ENCODE results near the gene EPB41L2. TPM values are rescaled to one million over a fixed set of nuclear protein-coding genes. Genes with fewer than 3 reads are reported as not detected.

Gene EPB41L2
- total RNA-seq, 1 experiment from 2014 or later: 22.5 TPM

- no peak overlapping the region for H3K27ac Mint-ChIP-seq (ENCODE audit: low read depth, unreplicated experiment)
- DNase-seq (ENCODE audit: unreplicated experiment): no peak
- intact Hi-C loops (cut with micrococcal nuclease): no loop called here
- peaks cover 8% of the 10 kb centered on the region for H3K9me3 Mint-ChIP-seq (ENCODE audit: unreplicated experiment)
- POLR2A ChIA-PET: no interaction called here
- H3K27me3 Mint-ChIP-seq (ENCODE audit: insufficient read depth, unreplicated experiment): no peaks in the 10 kb centered on the region
- no peaks in the 10 kb centered on the region for H3K4me1 Mint-ChIP-seq (ENCODE audit: insufficient read depth, unreplicated experiment)
- BruUV-seq (replicated peaks): no TSS peak
- CTCF ChIA-PET: no interaction called here
- TF ChIP-seq, protein P1, sequence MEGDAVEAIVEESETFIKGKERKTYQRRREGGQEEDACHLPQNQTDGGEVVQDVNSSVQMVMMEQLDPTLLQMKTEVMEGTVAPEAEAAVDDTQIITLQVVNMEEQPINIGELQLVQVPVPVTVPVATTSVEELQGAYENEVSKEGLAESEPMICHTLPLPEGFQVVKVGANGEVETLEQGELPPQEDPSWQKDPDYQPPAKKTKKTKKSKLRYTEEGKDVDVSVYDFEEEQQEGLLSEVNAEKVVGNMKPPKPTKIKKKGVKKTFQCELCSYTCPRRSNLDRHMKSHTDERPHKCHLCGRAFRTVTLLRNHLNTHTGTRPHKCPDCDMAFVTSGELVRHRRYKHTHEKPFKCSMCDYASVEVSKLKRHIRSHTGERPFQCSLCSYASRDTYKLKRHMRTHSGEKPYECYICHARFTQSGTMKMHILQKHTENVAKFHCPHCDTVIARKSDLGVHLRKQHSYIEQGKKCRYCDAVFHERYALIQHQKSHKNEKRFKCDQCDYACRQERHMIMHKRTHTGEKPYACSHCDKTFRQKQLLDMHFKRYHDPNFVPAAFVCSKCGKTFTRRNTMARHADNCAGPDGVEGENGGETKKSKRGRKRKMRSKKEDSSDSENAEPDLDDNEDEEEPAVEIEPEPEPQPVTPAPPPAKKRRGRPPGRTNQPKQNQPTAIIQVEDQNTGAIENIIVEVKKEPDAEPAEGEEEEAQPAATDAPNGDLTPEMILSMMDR (IDR thresholded peaks at IDR 0.05; ENCODE audit: unreplicated experiment): no peak
- H3K4me3 Mint-ChIP-seq (ENCODE audit: unreplicated experiment): no peak overlapping the region
- H3K36me3 Mint-ChIP-seq (ENCODE audit: insufficient read depth, unreplicated experiment): no peaks in the 10 kb centered on the region
Measured at GRCh38 chr6:130982135-130982534, 80.9 kb downstream of the EPB41L2 start.

GRCh38 chr6:130981409-130981808 is 81.6 kb downstream of the EPB41L2 start:
- POLR2A ChIA-PET: no interaction called here
- intact Hi-C loops (cut with micrococcal nuclease): no loop called here
- TF ChIP-seq, protein P1 (IDR thresholded peaks at IDR 0.05; ENCODE audit: unreplicated experiment): no peak
- H3K36me3 Mint-ChIP-seq (ENCODE audit: insufficient read depth, unreplicated experiment): no peaks in the 10 kb centered on the region
- CTCF ChIA-PET: interaction anchor here (0.7 kb wide), 1 partner anchor 844 kb away, joined by 3 read pairs; no protein-coding TSS in a partner anchor
- no peak overlapping the region for H3K27ac Mint-ChIP-seq (ENCODE audit: low read depth, unreplicated experiment)
- no peaks in the 10 kb centered on the region for H3K4me1 Mint-ChIP-seq (ENCODE audit: insufficient read depth, unreplicated experiment)
- no peak overlapping the region for H3K4me3 Mint-ChIP-seq (ENCODE audit: unreplicated experiment)
- peaks cover 8% of the 10 kb centered on the region for H3K9me3 Mint-ChIP-seq (ENCODE audit: unreplicated experiment)
- no peaks in the 10 kb centered on the region for H3K27me3 Mint-ChIP-seq (ENCODE audit: insufficient read depth, unreplicated experiment)
- DNase-seq (ENCODE audit: unreplicated experiment): no peak
- no TSS peak for BruUV-seq (replicated peaks)

GRCh38 chr6:130980310-130981032 is 82.6 kb downstream of the EPB41L2 start:
- TF ChIP-seq, protein P1 (IDR thresholded peaks at IDR 0.05; ENCODE audit: unreplicated experiment): no peak
- Mint-ChIP-seq H3K36me3 (ENCODE audit: insufficient read depth, unreplicated experiment) (no peaks in the 10 kb centered on the region), H3K27ac (ENCODE audit: low read depth, unreplicated experiment) (no peak overlapping the region), H3K4me3 (ENCODE audit: unreplicated experiment) (no peak overlapping the region), H3K4me1 (ENCODE audit: insufficient read depth, unreplicated experiment) (no peaks in the 10 kb centered on the region), H3K27me3 (ENCODE audit: insufficient read depth, unreplicated experiment) (no peaks in the 10 kb centered on the region), H3K9me3 (ENCODE audit: unreplicated experiment) (peaks cover 1% of the 10 kb centered on the region)
- no TSS peak for BruUV-seq (replicated peaks)
- ChIA-PET POLR2A (no interaction called here), CTCF (no interaction called here)
- no peak for DNase-seq (ENCODE audit: unreplicated experiment)
- intact Hi-C loops (cut with micrococcal nuclease): no loop called here

GRCh38 chr6:130978660-130979396 is 84.2 kb downstream of the EPB41L2 start:
- CTCF ChIA-PET: interaction anchor here (0.5 to 0.6 kb wide), 2 partner anchors 88 to 100 kb away, joined by 3 read pairs; no protein-coding TSS in a partner anchor
- POLR2A ChIA-PET: interaction anchor here (1.1 kb wide), 1 partner anchor 11 kb away, joined by 3 read pairs; no protein-coding TSS in a partner anchor
- TF ChIP-seq, protein P1 (IDR thresholded peaks at IDR 0.05; ENCODE audit: unreplicated experiment): no peak
- BruUV-seq (replicated peaks): no TSS peak
- H3K4me3 Mint-ChIP-seq (ENCODE audit: unreplicated experiment): no peak overlapping the region
- peaks cover 3% of the 10 kb centered on the region for H3K4me1 Mint-ChIP-seq (ENCODE audit: insufficient read depth, unreplicated experiment)
- intact Hi-C loops (cut with micrococcal nuclease): no loop called here
- DNase-seq (ENCODE audit: unreplicated experiment): no peak
- H3K9me3 Mint-ChIP-seq (ENCODE audit: unreplicated experiment): no peaks in the 10 kb centered on the region
- H3K27ac Mint-ChIP-seq (ENCODE audit: low read depth, unreplicated experiment): no peak overlapping the region
- H3K36me3 Mint-ChIP-seq (ENCODE audit: insufficient read depth, unreplicated experiment): no peaks in the 10 kb centered on the region
- no peaks in the 10 kb centered on the region for H3K27me3 Mint-ChIP-seq (ENCODE audit: insufficient read depth, unreplicated experiment)
